ENCODE data around the gene CSTA.

- TF ChIP-seq EZH2 (IDR thresholded peaks at IDR 0.05; ENCODE audit: borderline replicate concordance, insufficient read depth, low read length, poor library complexity, severe bottlenecking) (no peak), EP300 (conservative IDR thresholded peaks at IDR 0.05; ENCODE audit: poor library complexity, severe bottlenecking) (no peak), POLR2AphosphoS5 (IDR thresholded peaks at IDR 0.05) (no peak), RAD21 (conservative IDR thresholded peaks at IDR 0.05) (no peak)
- TF ChIP-seq, protein P1, sequence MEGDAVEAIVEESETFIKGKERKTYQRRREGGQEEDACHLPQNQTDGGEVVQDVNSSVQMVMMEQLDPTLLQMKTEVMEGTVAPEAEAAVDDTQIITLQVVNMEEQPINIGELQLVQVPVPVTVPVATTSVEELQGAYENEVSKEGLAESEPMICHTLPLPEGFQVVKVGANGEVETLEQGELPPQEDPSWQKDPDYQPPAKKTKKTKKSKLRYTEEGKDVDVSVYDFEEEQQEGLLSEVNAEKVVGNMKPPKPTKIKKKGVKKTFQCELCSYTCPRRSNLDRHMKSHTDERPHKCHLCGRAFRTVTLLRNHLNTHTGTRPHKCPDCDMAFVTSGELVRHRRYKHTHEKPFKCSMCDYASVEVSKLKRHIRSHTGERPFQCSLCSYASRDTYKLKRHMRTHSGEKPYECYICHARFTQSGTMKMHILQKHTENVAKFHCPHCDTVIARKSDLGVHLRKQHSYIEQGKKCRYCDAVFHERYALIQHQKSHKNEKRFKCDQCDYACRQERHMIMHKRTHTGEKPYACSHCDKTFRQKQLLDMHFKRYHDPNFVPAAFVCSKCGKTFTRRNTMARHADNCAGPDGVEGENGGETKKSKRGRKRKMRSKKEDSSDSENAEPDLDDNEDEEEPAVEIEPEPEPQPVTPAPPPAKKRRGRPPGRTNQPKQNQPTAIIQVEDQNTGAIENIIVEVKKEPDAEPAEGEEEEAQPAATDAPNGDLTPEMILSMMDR (IDR thresholded peaks at IDR 0.05; ENCODE audit: poor library complexity, severe bottlenecking), result no peak
- TF ChIP-seq, protein P2, sequence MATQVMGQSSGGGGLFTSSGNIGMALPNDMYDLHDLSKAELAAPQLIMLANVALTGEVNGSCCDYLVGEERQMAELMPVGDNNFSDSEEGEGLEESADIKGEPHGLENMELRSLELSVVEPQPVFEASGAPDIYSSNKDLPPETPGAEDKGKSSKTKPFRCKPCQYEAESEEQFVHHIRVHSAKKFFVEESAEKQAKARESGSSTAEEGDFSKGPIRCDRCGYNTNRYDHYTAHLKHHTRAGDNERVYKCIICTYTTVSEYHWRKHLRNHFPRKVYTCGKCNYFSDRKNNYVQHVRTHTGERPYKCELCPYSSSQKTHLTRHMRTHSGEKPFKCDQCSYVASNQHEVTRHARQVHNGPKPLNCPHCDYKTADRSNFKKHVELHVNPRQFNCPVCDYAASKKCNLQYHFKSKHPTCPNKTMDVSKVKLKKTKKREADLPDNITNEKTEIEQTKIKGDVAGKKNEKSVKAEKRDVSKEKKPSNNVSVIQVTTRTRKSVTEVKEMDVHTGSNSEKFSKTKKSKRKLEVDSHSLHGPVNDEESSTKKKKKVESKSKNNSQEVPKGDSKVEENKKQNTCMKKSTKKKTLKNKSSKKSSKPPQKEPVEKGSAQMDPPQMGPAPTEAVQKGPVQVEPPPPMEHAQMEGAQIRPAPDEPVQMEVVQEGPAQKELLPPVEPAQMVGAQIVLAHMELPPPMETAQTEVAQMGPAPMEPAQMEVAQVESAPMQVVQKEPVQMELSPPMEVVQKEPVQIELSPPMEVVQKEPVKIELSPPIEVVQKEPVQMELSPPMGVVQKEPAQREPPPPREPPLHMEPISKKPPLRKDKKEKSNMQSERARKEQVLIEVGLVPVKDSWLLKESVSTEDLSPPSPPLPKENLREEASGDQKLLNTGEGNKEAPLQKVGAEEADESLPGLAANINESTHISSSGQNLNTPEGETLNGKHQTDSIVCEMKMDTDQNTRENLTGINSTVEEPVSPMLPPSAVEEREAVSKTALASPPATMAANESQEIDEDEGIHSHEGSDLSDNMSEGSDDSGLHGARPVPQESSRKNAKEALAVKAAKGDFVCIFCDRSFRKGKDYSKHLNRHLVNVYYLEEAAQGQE (IDR thresholded peaks at IDR 0.05; ENCODE audit: borderline replicate concordance), result no peak
Measured at GRCh38 chr3:122294359-122294758, 30.7 kb upstream of the CSTA start.
